K562 (cell line): ENCODE data around the gene SEPTIN1. TPM values are rescaled to one million over a fixed set of nuclear protein-coding genes. Genes with fewer than 3 reads are reported as not detected.
A peak's percentile ranks its signal among the peaks of the same experiment; 100 is the strongest.

Experiments
- CHD1 ChIP-seq: fragments of 200-600 bp; sonication (generic); IDR thresholded peaks from one replicate; pipeline ENCODE4 v1.6.1; 2012; ENCODE audit warnings: mild to moderate bottlenecking, moderate library complexity, low read length, inconsistent platforms
- ETS1 ChIP-seq: conservative IDR thresholded peaks from 2 replicates; pipeline ENCODE4 v1.6.1; 2011; ENCODE audit warnings: low read depth, mild to moderate bottlenecking, low read length; ENCODE audit not compliant: control insufficient read depth
- ETV1 ChIP-seq: fragments of 450-650 bp; conservative IDR thresholded peaks from 2 replicates; pipeline ENCODE4 v1.6.1; 2016; ENCODE audit warnings: missing genetic modification characterization, control low read depth, low read depth, missing compliant biosample characterization
- FOSL1 ChIP-seq: fragments of 200-800 bp; sonication (Bioruptor generic); conservative IDR thresholded peaks from 2 replicates; pipeline ENCODE4 v1.6.1; 2016; ENCODE audit warnings: missing genetic modification characterization, missing compliant biosample characterization
- FOXA1 ChIP-seq: fragments of 450-650 bp; IDR thresholded peaks from 2 replicates; pipeline ENCODE4 v1.6.1; 2016; ENCODE audit warnings: mild to moderate bottlenecking, borderline replicate concordance
- FOXK2 ChIP-seq, 2 experiments: fragments of 450-650 bp; IDR thresholded peaks in 1 of 2; conservative IDR thresholded peaks in 1 of 2; 2 replicates each; pipeline ENCODE4 v1.6.1; 2016; ENCODE audit warnings: low read depth in 2 of 2, mild to moderate bottlenecking in 1 of 2
- IRF9 ChIP-seq: fragments of 450-650 bp; IDR thresholded peaks from 2 replicates; pipeline ENCODE4 v1.6.1; 2016; ENCODE audit warnings: missing biosample characterization, missing genetic modification characterization
- MBD2 ChIP-seq: sonication (generic); IDR thresholded peaks from 2 replicates; pipeline ENCODE4 v1.6.1; 2016; ENCODE audit warnings: low read depth, borderline replicate concordance
- PHF20 ChIP-seq: fragments of 450-650 bp; IDR thresholded peaks from 2 replicates; pipeline ENCODE4 v1.6.1; 2018; ENCODE audit not compliant: partially characterized antibody
- PYGO2 ChIP-seq: fragments of 450-650 bp; IDR thresholded peaks from 2 replicates; pipeline ENCODE4 v1.6.1; 2016; ENCODE audit warnings: mild to moderate bottlenecking, missing genetic modification characterization, moderate library complexity, missing compliant biosample characterization
- RAD51 ChIP-seq: fragments of 450-650 bp; IDR thresholded peaks from 2 replicates; pipeline ENCODE4 v1.7.1; 2016; ENCODE audit warnings: low read depth, mild to moderate bottlenecking, borderline replicate concordance
- SRSF7 ChIP-seq: fragments of 200-400 bp; formaldehyde crosslinking; optimal IDR thresholded peaks from 2 replicates; pipeline ENCODE3; 2017; ENCODE audit warnings: mild to moderate bottlenecking, low read depth, low read length
- ZBTB43 ChIP-seq: sonication (generic); formaldehyde crosslinking; IDR thresholded peaks from 2 replicates; pipeline ENCODE4 v1.8.0; 2023; ENCODE audit warnings: mild to moderate bottlenecking, missing genetic modification reagents
- ZNF398 ChIP-seq: fragments of 250-450 bp; sonication (Bioruptor Pico); IDR thresholded peaks from 2 replicates; pipeline ENCODE4 v1.8.0; 2021; ENCODE audit warnings: moderate library complexity, mild to moderate bottlenecking, inconsistent platforms
- polyA plus RNA-seq, 8 experiments: library from polyadenylated mRNA; depleted of rRNA in 4 of 8; stranded (reverse) in 5 of 8; unstranded in 3 of 8; fragments of >200 nt; fragmentation: Nextera tagmentation in 2 of 8; fragmentation: Illumina TruSeq in 1 of 8; extraction: Ambion mirVana in 2 of 8; extraction: Trizol in 1 of 8; gene quantifications; 2 replicates each; pipeline versions ENCODE4 v1.2.1 to v1.2.3, GENCODE V29; 2011 to 2014; ENCODE audit warnings: inconsistent platforms in 1 of 8, missing spikeins in 1 of 8
- total RNA-seq, 7 experiments: library from RNA; depleted of rRNA in 6 of 7; stranded (reverse); fragments of >200 nt in 6 of 7; fragmentation: Illumina TruSeq in 2 of 7; extraction: Trizol in 2 of 7; gene quantifications; 2 replicates each; pipeline versions ENCODE4 v1.2.1 to v1.2.3, GENCODE V29; 2011 to 2021; ENCODE audit warnings: low replicate concordance in 1 of 7

Gene SEPTIN1
- total and polyA plus RNA-seq, 9 of the 15 experiments (the other 6 are each of a cell fraction or from before 2014, with no cell fraction given), result 0.23 to 5.6 (median 1.7) TPM; not detected in 1

- TF ChIP-seq ZBTB43 (CRISPR knock-in tag) (no peak), FOSL1 (tag) (no peak), FOXK2 (conservative IDR thresholded peaks at IDR 0.05 in 1 of 2, IDR thresholded peaks at IDR 0.05 in 1 of 2; ENCODE audit: low read depth in 2 of 2) (peak in 1 of 2 experiments; percentile 61; a peak in 2 of 4 replicates), PHF20 (peak; percentile 49), FOXA1 (no peak), MBD2 (peak; percentile 72; the same call in 1 of the 2 replicates), ETV1 (tag) (peak; percentile 71), ZNF398 (CRISPR knock-in tag) (no peak), RAD51 (no peak), CHD1 (peak; percentile 75), SRSF7 (no peak), IRF9 (tag) (no peak), PYGO2 (no peak), ETS1 (no peak)
Observed at GRCh38 chr16:30429678-30430427, 47.5 kb upstream of the SEPTIN1 start, which contains the start of gene DCTPP1 (continued).
